ENCODE results near the gene PPFIA1. TPM values are rescaled to one million over a fixed set of nuclear protein-coding genes. Genes with fewer than 3 reads are reported as not detected.

PPFIA1 gene
- total RNA-seq, 1 experiment from 2014 or later = 63.4 TPM

DNA sequence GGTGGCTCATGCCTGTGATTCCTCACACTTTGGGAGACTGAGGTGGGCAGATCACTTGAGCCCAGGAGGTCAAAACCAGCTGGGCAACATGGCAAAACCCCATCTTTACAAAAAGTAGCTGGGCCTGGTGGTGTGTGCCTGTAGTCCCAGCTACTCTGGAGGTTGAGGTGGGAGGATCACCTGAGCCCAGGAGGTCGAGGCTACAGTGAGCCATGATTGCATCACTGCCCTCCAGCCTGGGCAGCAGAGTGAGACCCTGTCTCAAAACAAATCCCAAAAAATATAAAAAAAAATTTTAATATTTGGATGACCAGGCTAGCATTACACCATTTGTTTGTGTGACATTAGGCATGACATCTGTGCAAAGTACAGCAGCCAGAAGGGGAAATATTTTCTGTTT, 78.1 kb downstream of the PPFIA1 start:
- H3K9me3 Mint-ChIP-seq = no peaks in the 10 kb centered on the region
- no peak overlapping the region for H3K9ac ChIP-seq (ENCODE audit: extremely low read depth, insufficient read length, low read length)
- H2AK5ac ChIP-seq (ENCODE audit: insufficient read length, low read length) = no peak overlapping the region
- H3K79me2 ChIP-seq (ENCODE audit: insufficient read depth, low read length) = no peaks in the 10 kb centered on the region
- H4K91ac ChIP-seq (ENCODE audit: insufficient read length, low read depth, low read length) = no peak overlapping the region
- H3K9me3 ChIP-seq (ENCODE audit: control insufficient read depth, low read depth, low read length) = no peaks in the 10 kb centered on the region
- H3K4me3 Mint-ChIP-seq = no peak overlapping the region
- no peak overlapping the region for H3K23ac ChIP-seq (ENCODE audit: insufficient read length, low read depth, low read length)
- H3K4me2 ChIP-seq (ENCODE audit: insufficient read depth, insufficient read length, low read length) = no peak overlapping the region
- no peak overlapping the region for H2BK15ac ChIP-seq (ENCODE audit: low read depth, low read length)
- no peak overlapping the region for H2BK5ac ChIP-seq (ENCODE audit: insufficient read length, low read length)
- H2BK12ac ChIP-seq (ENCODE audit: insufficient read length, low read depth, low read length) = no peak overlapping the region
- no peak overlapping the region for H4K8ac ChIP-seq (replicated peaks; ENCODE audit: insufficient read length, low read depth, low read length)
- no CpG with 5 or more reads among the region's 1 CpG for WGBS (ENCODE audit: extremely low coverage, insufficient read length, low lambda C conversion rate)
- H3K4me1 Mint-ChIP-seq = no peaks in the 10 kb centered on the region
- no peak overlapping the region for H3T11ph ChIP-seq (ENCODE audit: low read length)
- H3K79me1 ChIP-seq (ENCODE audit: insufficient read depth, low read depth, low read length, poor library complexity, severe bottlenecking) = peaks cover 4% of the 10 kb centered on the region
- H2BK120ac ChIP-seq (ENCODE audit: low read depth, low read length, poor library complexity, severe bottlenecking) = no peak overlapping the region
- no peak for TF ChIP-seq CTCF (conservative IDR thresholded peaks at IDR 0.05)
- no peaks in the 10 kb centered on the region for H3K4me1 ChIP-seq (ENCODE audit: insufficient read depth, low read length)
- peak overlapping the region in 1 of 3 experiments; percentile 73; a peak in 1 of 7 replicates for H3K27ac Mint-ChIP-seq
- H4K20me1 ChIP-seq (ENCODE audit: control insufficient read depth, insufficient read depth, insufficient read length) = peaks cover 2% of the 10 kb centered on the region
- no peak overlapping the region for H3K4ac ChIP-seq (ENCODE audit: low read depth, low read length)
- no peaks in the 10 kb centered on the region for H3K27me3 ChIP-seq (ENCODE audit: insufficient read depth, low read length)
- no peak overlapping the region for H3K14ac ChIP-seq (ENCODE audit: insufficient read depth, low read length)
- no peak overlapping the region for H3K27ac ChIP-seq (ENCODE audit: insufficient read length, low read depth, low read length)
- no peak for DNase-seq
- no peaks in the 10 kb centered on the region for H3K27me3 Mint-ChIP-seq (ENCODE audit: low read depth)
- no peaks in the 10 kb centered on the region for H3K23me2 ChIP-seq (ENCODE audit: insufficient read length, low read depth, low read length, poor library complexity, severe bottlenecking)
- no peak overlapping the region for H2BK20ac ChIP-seq (ENCODE audit: low read depth, low read length, poor library complexity, severe bottlenecking)
- no peak overlapping the region for H3K18ac ChIP-seq (ENCODE audit: insufficient read length, low read depth, low read length)
- peaks cover 27 to 76% (median 63%) of the 10 kb centered on the region in 3 experiments; a peak in 6 of 7 replicates for H3K36me3 Mint-ChIP-seq (ENCODE audit: insufficient read depth in 1 of 3, low read depth in 3 of 3)
- no peak overlapping the region for H4K5ac ChIP-seq (ENCODE audit: insufficient read length, low read depth, low read length)
- no peak overlapping the region for H2AFZ ChIP-seq (ENCODE audit: low read length)
- no peak overlapping the region for H3K56ac ChIP-seq (ENCODE audit: insufficient read length, low read depth, low read length)

Data from H9 (cell line).